Activated T-cell treated with anti-CD3 and anti-CD28 coated beads, Interleukin-2, amount 50 U/mL, for 24 hours (primary cell): ENCODE data around the gene ADAR.

ENCODE experiments used
- DNase-seq: peaks from one replicate; pipeline ENCODE4 v3.0.0-alpha.2; 2020
- H3K27ac Mint-ChIP-seq: 2 replicates; pipeline ENCODE4 v1.8.0; 2020; ENCODE audit warnings: mild to moderate bottlenecking, mixed read lengths
- H3K27me3 Mint-ChIP-seq: 2 replicates; pipeline ENCODE4 v1.8.0; 2020; ENCODE audit warnings: mixed read lengths
- H3K36me3 Mint-ChIP-seq: 2 replicates; pipeline ENCODE4 v1.8.0; 2020; ENCODE audit warnings: low read depth, mixed read lengths
- H3K4me1 Mint-ChIP-seq: 2 replicates; pipeline ENCODE4 v1.8.0; 2020; ENCODE audit warnings: low read depth, mixed read lengths
- H3K4me3 Mint-ChIP-seq: 2 replicates; pipeline ENCODE4 v1.8.0; 2020; ENCODE audit warnings: mild to moderate bottlenecking, moderate library complexity, mixed read lengths
- H3K9me3 Mint-ChIP-seq: 2 replicates; pipeline ENCODE4 v1.8.0; 2020; ENCODE audit warnings: mixed read lengths

ADAR gene

DNA sequence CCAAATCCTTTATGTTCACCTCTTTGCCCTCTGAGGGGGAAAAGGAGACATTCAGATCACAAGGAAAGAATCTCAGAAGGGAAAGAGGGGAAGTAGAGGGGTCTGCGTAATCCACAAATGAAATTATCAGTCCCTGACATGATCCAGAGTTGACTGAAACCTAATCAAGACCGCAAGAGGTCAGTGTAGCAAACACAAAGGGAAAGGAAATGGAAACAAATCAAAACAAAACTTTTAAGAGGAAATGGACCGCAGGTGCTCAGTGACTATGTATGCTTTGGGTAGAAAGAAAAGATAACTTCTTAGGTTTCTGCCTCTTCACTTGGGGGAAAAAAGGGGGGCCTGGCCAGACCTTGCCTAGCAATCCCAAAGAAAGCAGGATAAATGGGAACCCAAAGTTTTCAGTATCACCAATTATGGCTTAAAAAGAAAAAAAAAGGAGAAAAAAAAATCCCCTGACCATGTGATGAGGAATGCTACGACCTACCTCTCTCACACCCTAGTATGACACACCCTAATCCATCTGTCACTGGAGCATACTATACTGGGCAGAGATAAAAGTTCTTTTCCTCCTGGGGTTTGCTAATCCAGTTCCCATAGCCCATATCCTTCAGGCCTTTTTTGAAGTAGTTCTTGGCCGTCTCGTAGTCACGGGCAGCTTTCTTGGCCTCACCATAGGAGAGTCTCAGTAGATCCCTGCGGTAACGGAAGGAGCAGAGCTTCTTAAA, 23.6 kb downstream of the ADAR start:
- Mint-ChIP-seq H3K36me3 (peaks cover 100% of the 10 kb centered on the region), H3K4me3 (no peak overlapping the region), H3K27me3 (no peaks in the 10 kb centered on the region), H3K9me3 (no peaks in the 10 kb centered on the region), H3K27ac (peak overlapping the region; percentile 77), H3K4me1 (no peaks in the 10 kb centered on the region)
- DNase-seq: no peak

DNA sequence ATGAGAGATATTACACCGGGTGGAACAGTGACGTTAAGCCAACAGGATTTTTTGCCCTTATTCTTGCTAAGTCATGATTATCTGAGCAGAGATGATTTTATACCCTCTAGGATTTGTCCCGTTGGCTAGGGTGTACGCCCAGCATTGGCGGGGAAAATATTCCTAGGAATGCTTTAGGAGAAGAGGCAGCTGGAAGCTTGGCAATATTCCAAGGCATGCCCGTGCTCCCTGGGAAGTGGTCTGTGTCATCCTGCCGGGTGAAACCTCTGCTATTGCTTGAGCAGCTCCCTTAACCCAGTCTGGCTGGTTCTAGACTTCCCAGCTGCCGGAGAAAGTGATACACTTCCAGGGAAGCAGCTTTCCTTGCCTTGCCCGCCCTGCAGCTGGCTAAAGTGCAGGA, 24.2 kb downstream of the ADAR start:
- Mint-ChIP-seq H3K9me3 (no peaks in the 10 kb centered on the region), H3K4me3 (no peak overlapping the region), H3K27me3 (no peaks in the 10 kb centered on the region), H3K27ac (peak overlapping the region; percentile 77), H3K36me3 (peaks cover 100% of the 10 kb centered on the region), H3K4me1 (no peaks in the 10 kb centered on the region)
- DNase-seq: no peak

DNA sequence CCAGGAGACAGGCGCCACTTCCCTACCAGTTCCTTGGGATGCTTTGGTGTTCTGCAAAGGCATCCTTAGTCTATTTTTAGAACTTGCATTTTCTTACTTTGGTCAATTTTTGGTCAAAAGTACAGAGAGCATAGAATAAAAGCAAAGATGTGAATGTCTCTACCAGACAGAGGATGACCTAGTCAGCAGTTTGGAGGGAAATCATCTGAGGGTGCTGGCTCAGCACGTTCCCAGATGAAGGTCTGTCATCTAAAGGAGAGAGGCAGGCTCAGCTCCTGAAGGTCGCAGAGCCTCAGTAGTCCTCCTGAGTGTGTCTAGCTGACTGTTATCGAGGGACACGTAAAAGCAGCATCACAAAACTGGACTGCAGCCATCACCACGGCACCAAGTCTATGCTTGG, 25.1 kb downstream of the ADAR start:
- Mint-ChIP-seq H3K36me3 (peaks cover 100% of the 10 kb centered on the region), H3K27ac (peak overlapping the region; percentile 10), H3K9me3 (no peaks in the 10 kb centered on the region), H3K4me3 (no peak overlapping the region), H3K27me3 (no peaks in the 10 kb centered on the region), H3K4me1 (no peaks in the 10 kb centered on the region)
- no peak for DNase-seq

DNA sequence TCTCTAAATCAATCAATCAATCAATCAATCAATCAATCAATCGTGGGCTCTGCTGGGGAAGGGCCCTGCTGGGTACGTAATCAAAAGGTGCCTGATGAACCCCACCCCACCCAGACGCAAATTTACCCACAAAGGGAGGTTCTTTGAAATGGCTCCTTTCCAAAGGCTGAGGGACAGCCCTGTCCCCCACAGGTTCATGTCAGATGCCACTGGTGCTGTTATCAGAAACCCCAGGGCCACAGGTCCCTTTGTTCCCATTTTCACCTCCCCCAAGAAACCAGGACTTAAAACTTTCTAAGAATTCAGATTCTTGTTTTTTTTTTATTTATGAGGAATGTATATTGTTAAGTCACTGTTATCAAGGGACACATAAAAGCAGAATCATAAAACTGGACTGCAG, 26.2 kb downstream of the ADAR start:
- H3K4me1 Mint-ChIP-seq: no peaks in the 10 kb centered on the region
- H3K36me3 Mint-ChIP-seq: peaks cover 94% of the 10 kb centered on the region
- H3K9me3 Mint-ChIP-seq: no peaks in the 10 kb centered on the region
- no peak overlapping the region for H3K4me3 Mint-ChIP-seq
- H3K27ac Mint-ChIP-seq: peak overlapping the region; percentile 4
- no peaks in the 10 kb centered on the region for H3K27me3 Mint-ChIP-seq
- no peak for DNase-seq

DNA sequence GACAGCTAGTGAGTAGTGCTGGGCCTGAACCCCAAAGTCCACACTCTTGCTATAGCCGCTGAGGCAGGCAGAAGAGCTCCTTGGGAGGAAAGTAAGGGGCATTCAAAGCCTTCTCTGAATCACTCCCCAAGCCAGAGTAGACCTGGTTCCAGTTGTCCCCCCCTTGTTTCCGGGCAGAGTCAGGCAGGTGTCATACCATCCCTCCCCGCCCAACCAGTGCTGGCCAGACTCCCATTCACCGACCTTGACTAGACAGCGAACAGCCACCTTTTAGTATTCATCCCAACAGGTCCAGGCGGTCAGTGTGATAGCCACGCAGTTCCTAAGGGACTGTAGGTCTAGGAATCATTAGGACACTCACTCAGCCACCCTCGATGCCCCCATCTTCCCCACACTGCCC, 28.6 kb downstream of the ADAR start:
- H3K4me3 Mint-ChIP-seq: no peak overlapping the region
- peaks cover 75% of the 10 kb centered on the region for H3K36me3 Mint-ChIP-seq
- no peak overlapping the region for H3K27ac Mint-ChIP-seq
- H3K27me3 Mint-ChIP-seq: no peaks in the 10 kb centered on the region
- DNase-seq: no peak
- no peaks in the 10 kb centered on the region for H3K9me3 Mint-ChIP-seq
- H3K4me1 Mint-ChIP-seq: no peaks in the 10 kb centered on the region

DNA sequence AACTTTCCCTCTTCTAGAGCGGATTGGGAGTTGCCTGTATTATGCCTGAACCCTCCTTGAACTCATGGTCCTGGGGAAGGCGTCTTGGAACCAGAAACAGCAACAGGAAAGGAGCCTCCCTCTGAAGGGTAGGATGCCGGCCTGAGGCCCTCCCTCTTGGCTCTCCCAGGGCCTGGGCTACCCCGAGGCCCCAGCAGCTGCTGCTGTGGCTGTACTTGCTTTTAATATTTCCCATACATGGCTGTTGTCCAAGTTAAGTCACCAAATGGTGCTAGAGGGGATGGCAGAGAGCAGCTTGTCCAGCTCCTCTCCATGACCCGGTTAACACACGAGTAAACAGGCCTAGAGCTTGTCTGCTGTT, 29.9 kb downstream of the ADAR start:
- Mint-ChIP-seq H3K4me3 (no peak overlapping the region), H3K27me3 (no peaks in the 10 kb centered on the region), H3K9me3 (no peaks in the 10 kb centered on the region), H3K36me3 (peaks cover 62% of the 10 kb centered on the region), H3K4me1 (no peaks in the 10 kb centered on the region), H3K27ac (no peak overlapping the region)
- no peak for DNase-seq

DNA sequence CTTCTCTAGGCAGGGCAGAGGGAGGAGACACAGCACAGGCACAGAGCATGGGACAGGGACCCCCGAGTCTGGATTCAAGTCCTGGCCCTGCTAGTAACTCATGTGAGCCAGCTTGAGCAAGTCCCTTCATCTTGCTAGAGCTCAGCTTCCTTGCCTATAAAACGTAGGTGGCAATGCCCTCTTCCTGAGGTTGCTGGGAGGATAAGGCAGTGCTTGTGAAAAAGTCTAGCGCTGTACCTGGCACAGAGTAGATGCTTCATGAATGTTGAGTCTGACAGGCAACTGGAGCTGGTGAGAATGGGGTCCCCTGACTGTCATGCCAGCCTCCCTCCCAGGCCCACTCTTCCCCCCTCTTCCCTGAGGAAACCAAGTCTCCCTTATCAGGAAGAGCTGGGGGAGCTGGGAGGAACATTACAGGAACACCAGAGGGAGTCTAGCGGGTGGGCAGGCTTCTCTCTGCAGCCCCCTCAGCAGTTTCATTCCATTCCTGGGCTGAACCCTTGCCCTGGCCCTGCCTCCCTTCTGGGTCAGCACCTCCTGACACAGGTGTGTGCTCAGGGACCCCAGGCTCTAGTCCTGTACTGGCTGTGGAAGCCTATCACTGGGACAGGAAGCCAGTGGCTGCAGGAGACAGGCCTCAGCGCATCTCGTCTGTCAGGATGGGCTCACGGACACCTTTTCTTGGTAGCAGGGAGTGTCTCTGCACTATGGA, 30.5 kb downstream of the ADAR start:
- Mint-ChIP-seq H3K4me1 (no peaks in the 10 kb centered on the region), H3K4me3 (no peak overlapping the region), H3K9me3 (no peaks in the 10 kb centered on the region), H3K36me3 (peaks cover 56% of the 10 kb centered on the region), H3K27me3 (no peaks in the 10 kb centered on the region), H3K27ac (peak overlapping the region; percentile 59)
- DNase-seq: no peak

DNA sequence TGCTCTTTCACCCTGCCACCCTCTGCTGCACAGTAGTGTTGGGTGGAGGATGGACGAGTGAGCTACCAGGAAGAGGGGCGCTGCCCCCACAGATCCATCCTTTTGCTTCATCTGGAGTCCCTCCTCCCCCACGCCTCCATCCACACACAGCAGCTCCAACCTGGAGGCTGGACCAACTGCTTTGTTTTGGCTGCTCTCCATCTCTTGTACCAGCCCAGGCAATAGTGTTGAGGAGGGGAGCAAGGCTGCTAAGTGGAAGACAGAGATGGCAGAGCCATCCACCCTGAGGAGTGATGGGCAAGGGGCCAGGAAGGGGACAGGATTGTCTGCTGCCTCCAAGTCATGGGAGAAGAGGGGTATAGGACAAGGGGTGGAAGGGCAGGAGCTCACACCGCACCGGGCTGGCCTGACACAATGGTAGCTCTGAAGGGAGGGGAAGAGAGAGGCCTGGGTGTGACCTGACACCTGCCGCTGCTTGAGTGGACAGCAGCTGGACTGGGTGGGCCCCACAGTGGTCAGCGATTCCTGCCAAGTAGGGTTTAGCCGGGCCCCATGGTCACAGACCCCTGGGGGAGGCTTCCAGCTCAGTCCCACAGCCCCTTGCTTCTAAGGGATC, 31.9 kb downstream of the ADAR start:
- Mint-ChIP-seq H3K27ac (no peak overlapping the region), H3K9me3 (no peaks in the 10 kb centered on the region), H3K4me1 (no peaks in the 10 kb centered on the region), H3K27me3 (no peaks in the 10 kb centered on the region), H3K4me3 (no peak overlapping the region), H3K36me3 (peaks cover 42% of the 10 kb centered on the region)
- no peak for DNase-seq

DNA sequence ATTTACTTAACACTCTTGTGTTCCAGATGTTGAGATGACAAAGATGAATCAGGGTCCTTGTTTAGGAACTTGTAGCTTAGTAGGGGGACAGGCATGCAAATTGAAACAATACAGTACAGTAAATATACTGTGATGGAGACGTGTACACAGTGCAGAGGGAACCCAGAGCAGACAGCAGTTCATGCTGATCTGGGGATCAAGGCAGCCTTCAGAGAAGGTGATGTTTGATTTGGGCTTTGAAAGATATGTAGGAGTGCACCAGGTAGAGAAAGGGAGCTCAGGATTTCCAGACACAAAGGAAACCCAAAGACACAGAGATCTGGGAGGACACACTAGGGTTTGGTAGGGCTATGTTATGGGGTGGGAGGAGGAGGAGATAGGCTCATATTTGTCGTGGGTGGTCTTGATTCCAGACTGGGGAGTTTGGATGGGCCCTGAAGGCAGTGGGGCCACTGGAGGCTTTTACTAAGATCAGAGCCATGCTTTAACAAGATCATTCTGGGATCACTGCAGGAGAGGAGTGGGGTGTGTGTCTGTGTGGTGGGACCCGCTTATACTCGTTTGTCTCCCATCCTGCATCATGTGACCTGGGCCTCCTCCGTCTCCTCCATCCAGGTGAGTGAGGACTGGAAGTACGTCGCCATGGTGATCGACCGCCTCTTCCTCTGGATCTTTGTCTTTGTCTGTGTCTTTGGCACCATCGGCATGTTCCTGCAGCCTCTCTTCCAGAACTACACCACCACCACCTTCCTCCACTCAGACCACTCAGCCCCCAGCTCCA, 32.6 kb downstream of the ADAR start:
- Mint-ChIP-seq H3K27ac (no peak overlapping the region), H3K36me3 (peaks cover 35% of the 10 kb centered on the region), H3K27me3 (no peaks in the 10 kb centered on the region), H3K4me1 (no peaks in the 10 kb centered on the region), H3K9me3 (no peaks in the 10 kb centered on the region), H3K4me3 (no peak overlapping the region)
- DNase-seq: no peak

DNA sequence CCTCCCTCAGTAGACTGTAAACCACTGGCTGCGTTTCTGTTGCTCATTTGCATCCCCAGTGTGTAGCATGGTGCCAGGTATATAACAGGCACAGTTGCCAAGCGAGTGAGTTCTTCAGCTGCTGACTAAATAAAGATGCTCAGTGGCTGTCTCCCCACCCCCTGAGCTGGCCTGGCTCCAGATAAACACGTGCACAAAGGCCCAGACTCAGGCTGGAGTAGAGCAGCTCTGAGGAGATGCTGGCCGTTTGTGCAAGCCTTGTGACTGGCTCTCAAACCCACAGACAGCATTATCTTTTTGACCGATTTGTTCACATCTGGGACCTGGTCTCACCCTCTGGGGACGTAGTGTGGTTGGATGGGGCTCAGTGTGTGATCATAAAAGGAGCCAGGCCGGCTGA, 33.3 kb downstream of the ADAR start:
- Mint-ChIP-seq H3K36me3 (peaks cover 29% of the 10 kb centered on the region), H3K27me3 (peaks cover 3% of the 10 kb centered on the region), H3K4me1 (no peaks in the 10 kb centered on the region), H3K4me3 (no peak overlapping the region), H3K9me3 (no peaks in the 10 kb centered on the region), H3K27ac (no peak overlapping the region)
- DNase-seq: no peak

DNA sequence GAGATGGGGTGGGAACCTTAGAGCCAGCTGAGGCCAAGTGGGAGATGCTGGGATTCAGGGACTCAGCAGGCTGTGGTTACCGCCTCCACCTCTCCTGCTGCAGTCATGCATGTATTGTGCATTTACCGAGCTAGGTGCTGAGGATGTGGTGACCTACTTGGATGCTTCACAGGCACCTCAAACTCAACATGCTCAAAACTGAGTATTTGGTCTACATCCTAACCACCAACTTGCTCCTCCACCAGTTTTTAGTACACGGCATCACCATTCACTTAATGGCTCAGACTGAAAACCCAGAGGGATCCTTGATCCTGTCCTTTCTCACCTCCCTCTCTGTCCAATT, 34.8 kb downstream of the ADAR start:
- H3K27ac Mint-ChIP-seq: peak overlapping the region; percentile 45
- H3K9me3 Mint-ChIP-seq: no peaks in the 10 kb centered on the region
- H3K4me3 Mint-ChIP-seq: no peak overlapping the region
- no peak for DNase-seq
- H3K36me3 Mint-ChIP-seq: peaks cover 13% of the 10 kb centered on the region
- peaks cover under 1% of the 10 kb centered on the region for H3K4me1 Mint-ChIP-seq
- peaks cover 16% of the 10 kb centered on the region for H3K27me3 Mint-ChIP-seq

DNA sequence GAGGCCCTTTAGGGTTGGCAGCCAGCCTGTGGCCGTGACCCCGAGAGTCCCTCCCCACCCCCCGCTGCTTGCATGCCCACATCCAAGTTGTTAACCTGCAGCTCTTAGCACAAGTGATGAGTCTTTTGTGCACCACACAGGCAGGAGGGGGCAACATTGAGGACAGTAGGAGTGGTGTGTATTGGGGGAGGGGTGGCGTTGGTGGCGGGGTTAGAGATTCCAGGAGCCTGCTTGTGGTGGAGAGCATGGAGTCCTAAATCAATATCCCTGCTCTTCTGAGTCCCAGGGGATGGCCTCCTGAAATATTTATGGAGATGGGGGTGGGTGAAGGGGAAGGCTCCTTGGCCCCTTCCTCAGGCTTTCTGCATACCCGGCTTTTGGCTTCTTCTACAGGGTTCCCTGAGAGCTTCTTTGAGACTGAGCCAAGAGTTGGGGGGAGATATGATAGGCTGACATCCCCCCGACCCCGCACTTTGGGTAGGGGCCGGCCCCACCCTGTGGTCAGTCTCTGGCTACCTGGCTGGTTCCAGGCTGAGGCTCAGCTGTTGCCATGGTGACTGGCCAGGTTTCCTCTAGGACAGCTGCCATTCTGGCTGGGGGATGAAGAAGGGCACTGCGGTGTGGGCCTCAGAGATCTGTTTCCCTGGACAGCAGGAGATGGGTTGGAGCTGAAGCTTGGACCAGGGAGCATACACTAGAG, 35.4 kb downstream of the ADAR start:
- Mint-ChIP-seq H3K36me3 (peaks cover 8% of the 10 kb centered on the region), H3K4me1 (peaks cover 4% of the 10 kb centered on the region), H3K9me3 (no peaks in the 10 kb centered on the region), H3K27ac (peak overlapping the region; percentile 45), H3K27me3 (peaks cover 21% of the 10 kb centered on the region), H3K4me3 (no peak overlapping the region)
- DNase-seq: no peak

DNA sequence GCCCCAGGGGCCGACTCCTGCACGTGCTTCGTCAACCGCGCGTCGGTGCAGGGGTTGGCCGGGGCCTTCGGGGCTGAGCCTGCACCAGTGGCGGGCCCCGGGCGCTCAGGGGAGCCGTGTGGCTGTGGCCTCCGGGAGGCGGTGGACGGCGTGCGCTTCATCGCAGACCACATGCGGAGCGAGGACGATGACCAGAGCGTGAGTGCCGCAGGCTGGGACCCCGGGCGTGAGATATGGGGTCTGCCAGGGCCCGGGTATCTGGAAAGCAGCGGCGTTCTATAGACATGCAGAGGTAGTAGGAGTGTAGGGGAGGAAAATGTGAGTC, 36.1 kb downstream of the ADAR start:
- H3K9me3 Mint-ChIP-seq: no peaks in the 10 kb centered on the region
- H3K36me3 Mint-ChIP-seq: peaks cover 5% of the 10 kb centered on the region
- DNase-seq: no peak
- peaks cover 8% of the 10 kb centered on the region for H3K4me1 Mint-ChIP-seq
- H3K27me3 Mint-ChIP-seq: peaks cover 26% of the 10 kb centered on the region
- H3K4me3 Mint-ChIP-seq: no peak overlapping the region
- H3K27ac Mint-ChIP-seq: no peak overlapping the region

DNA sequence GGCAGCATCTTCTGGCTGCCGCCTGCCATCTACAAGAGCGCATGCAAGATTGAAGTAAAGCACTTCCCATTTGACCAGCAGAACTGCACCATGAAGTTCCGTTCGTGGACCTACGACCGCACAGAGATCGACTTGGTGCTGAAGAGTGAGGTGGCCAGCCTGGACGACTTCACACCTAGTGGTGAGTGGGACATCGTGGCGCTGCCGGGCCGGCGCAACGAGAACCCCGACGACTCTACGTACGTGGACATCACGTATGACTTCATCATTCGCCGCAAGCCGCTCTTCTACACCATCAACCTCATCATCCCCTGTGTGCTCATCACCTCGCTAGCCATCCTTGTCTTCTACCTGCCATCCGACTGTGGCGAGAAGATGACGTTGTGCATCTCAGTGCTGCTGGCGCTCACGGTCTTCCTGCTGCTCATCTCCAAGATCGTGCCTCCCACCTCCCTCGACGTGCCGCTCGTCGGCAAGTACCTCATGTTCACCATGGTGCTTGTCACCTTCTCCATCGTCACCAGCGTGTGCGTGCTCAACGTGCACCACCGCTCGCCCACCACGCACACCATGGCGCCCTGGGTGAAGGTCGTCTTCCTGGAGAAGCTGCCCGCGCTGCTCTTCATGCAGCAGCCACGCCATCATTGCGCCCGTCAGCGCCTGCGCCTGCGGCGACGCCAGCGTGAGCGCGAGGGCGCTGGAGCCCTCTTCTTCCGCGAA, 36.6 kb downstream of the ADAR start:
- H3K27me3 Mint-ChIP-seq: peaks cover 31% of the 10 kb centered on the region
- H3K4me1 Mint-ChIP-seq: peaks cover 8% of the 10 kb centered on the region
- H3K27ac Mint-ChIP-seq: peak overlapping the region; percentile 34
- H3K4me3 Mint-ChIP-seq: no peak overlapping the region
- peaks cover 5% of the 10 kb centered on the region for H3K36me3 Mint-ChIP-seq
- DNase-seq: no peak
- H3K9me3 Mint-ChIP-seq: no peaks in the 10 kb centered on the region
